Rectal smooth muscle tissue (tissue), 1 donor: ENCODE measurements around the gene MEGF11.

Experiments used
- H3K27ac ChIP-seq: one replicate; pipeline ENCODE4 v1.7.0; 2013; ENCODE audit warnings: low read depth, low read length, inconsistent platforms
- H3K27me3 ChIP-seq: one replicate; pipeline ENCODE4 v1.7.0; 2013; ENCODE audit warnings: low read length; ENCODE audit not compliant: control insufficient read depth, insufficient read depth
- H3K36me3 ChIP-seq: one replicate; pipeline ENCODE4 v1.7.0; 2013; ENCODE audit warnings: low read length; ENCODE audit not compliant: control insufficient read depth, insufficient read depth
- H3K4me1 ChIP-seq: one replicate; pipeline ENCODE4 v1.7.0; 2013; ENCODE audit warnings: low read length; ENCODE audit not compliant: control insufficient read depth, insufficient read depth
- H3K4me3 ChIP-seq: one replicate; pipeline ENCODE4 v1.7.0; 2013; ENCODE audit warnings: low read length
- H3K9ac ChIP-seq: one replicate; pipeline ENCODE4 v1.7.0; 2013; ENCODE audit warnings: low read length

Gene MEGF11

GRCh38 chr15:65952391-65953053 lies 301.0 kb downstream of the MEGF11 start:
- Histone ChIP-seq H3K9ac (no peak overlapping the region), H3K27me3 (no peaks in the 10 kb centered on the region), H3K4me1 (no peaks in the 10 kb centered on the region), H3K27ac (no peak overlapping the region), H3K36me3 (no peaks in the 10 kb centered on the region), H3K4me3 (no peak overlapping the region)

GRCh38 chr15:65951007-65951406 lies 302.5 kb downstream of the MEGF11 start:
- Histone ChIP-seq H3K9ac (no peak overlapping the region), H3K27me3 (no peaks in the 10 kb centered on the region), H3K27ac (no peak overlapping the region), H3K4me3 (no peak overlapping the region), H3K4me1 (no peaks in the 10 kb centered on the region), H3K36me3 (no peaks in the 10 kb centered on the region)

DNA sequence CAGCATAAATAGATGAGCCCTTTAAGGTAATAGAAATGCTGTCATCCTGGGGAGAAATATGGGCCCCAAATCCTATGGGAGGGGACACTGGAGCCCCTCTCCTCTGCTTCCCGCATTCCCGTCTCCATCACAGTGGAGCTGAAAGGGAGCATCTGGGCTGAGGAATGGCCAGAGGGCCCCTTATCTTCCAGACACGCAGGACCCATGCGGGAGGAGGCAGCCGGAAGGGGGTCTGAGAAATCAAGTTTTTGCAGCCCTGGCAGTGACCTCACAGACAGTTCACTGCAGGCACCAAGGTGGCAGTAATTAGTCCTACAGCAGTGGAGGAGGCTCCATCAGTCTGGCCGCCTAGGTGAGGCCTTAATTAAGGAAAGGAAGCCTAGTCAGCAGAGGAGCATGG lies 304.1 kb downstream of the MEGF11 start:
- no peak overlapping the region for H3K4me3 ChIP-seq
- H3K36me3 ChIP-seq, result no peaks in the 10 kb centered on the region
- no peak overlapping the region for H3K27ac ChIP-seq
- no peaks in the 10 kb centered on the region for H3K27me3 ChIP-seq
- H3K4me1 ChIP-seq, result no peaks in the 10 kb centered on the region
- no peak overlapping the region for H3K9ac ChIP-seq

DNA sequence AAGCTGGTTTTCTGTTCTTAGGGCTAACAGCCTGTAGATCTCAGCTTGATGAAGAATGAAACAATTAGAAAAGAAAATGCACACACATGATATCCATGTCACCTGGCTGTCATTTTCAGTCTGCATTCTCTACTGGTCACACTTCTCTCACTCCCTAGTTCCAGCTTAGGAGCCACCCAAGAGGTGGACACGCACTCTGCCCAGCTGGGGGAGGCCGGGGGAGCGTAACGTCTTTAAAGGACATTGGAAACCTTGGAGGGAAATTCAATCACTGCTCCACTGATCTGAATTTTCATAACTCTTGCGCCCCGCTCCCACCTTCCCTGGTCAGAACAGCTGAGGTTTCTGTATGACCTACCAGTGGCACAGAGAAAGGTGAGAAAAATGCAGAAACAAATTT lies 304.5 kb downstream of the MEGF11 start:
- no peak overlapping the region for H3K4me3 ChIP-seq
- no peaks in the 10 kb centered on the region for H3K27me3 ChIP-seq
- H3K9ac ChIP-seq, result no peak overlapping the region
- no peak overlapping the region for H3K27ac ChIP-seq
- H3K36me3 ChIP-seq, result no peaks in the 10 kb centered on the region
- no peaks in the 10 kb centered on the region for H3K4me1 ChIP-seq

- H3K27me3 ChIP-seq, result no peaks in the 10 kb centered on the region
- H3K4me3 ChIP-seq, result no peak overlapping the region
- H3K9ac ChIP-seq, result no peak overlapping the region
- no peaks in the 10 kb centered on the region for H3K4me1 ChIP-seq
- no peaks in the 10 kb centered on the region for H3K36me3 ChIP-seq
- H3K27ac ChIP-seq, result no peak overlapping the region
Observed at GRCh38 chr15:65948383-65948782, 305.2 kb downstream of the MEGF11 start.

DNA sequence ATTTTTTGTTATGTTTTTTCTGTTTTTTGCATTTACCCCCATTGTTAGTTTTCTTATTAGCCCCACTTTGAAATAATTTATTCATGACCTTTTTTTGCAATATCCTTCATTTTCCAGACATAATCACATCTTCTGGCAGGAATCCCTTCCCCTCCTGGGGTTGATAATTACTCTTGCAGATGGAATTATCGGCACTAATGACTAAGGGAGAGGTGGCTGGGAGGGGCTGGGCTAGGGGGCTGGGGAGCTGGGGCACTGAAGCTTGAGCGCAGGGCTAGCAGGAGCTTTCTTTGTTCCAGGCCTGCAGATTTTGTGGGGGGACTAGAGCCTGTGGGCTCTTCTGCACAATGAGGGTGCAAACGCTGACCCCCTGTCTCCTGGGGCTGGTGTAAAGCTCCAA lies 306.5 kb downstream of the MEGF11 start:
- no peaks in the 10 kb centered on the region for H3K36me3 ChIP-seq
- no peaks in the 10 kb centered on the region for H3K27me3 ChIP-seq
- no peak overlapping the region for H3K9ac ChIP-seq
- H3K4me1 ChIP-seq, result no peaks in the 10 kb centered on the region
- no peak overlapping the region for H3K27ac ChIP-seq
- no peak overlapping the region for H3K4me3 ChIP-seq

GRCh38 chr15:65945616-65946015 lies 307.9 kb downstream of the MEGF11 start:
- Histone ChIP-seq H3K27ac (no peak overlapping the region), H3K4me3 (no peak overlapping the region), H3K9ac (no peak overlapping the region), H3K36me3 (no peaks in the 10 kb centered on the region), H3K27me3 (no peaks in the 10 kb centered on the region), H3K4me1 (no peaks in the 10 kb centered on the region)

DNA sequence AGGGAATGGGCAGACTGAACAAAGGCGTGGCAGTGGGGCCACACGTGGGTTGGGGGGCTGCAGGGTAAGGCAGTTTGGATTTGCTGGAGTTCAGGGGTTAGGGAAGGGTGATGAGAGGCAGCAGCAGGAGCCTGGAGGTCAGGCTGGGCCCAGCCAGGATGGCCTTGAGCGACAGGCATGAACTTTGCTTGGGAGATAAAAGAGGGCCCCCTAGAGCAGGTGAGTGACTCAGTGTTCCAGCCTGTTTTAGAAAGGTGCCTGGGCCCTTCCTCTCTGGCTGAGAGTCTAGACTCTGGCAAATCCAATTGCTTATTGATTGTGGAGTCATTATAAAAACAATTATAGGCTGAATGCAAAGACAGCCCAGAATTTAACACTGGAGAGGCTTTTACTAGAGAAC lies 309.1 kb downstream of the MEGF11 start:
- no peaks in the 10 kb centered on the region for H3K27me3 ChIP-seq
- H3K4me1 ChIP-seq, result no peaks in the 10 kb centered on the region
- H3K9ac ChIP-seq, result no peak overlapping the region
- no peak overlapping the region for H3K27ac ChIP-seq
- no peaks in the 10 kb centered on the region for H3K36me3 ChIP-seq
- no peak overlapping the region for H3K4me3 ChIP-seq

GRCh38 chr15:65942436-65942835 lies 311.1 kb downstream of the MEGF11 start:
- Histone ChIP-seq H3K4me1 (no peaks in the 10 kb centered on the region), H3K9ac (no peak overlapping the region), H3K27me3 (no peaks in the 10 kb centered on the region), H3K27ac (no peak overlapping the region), H3K36me3 (no peaks in the 10 kb centered on the region), H3K4me3 (no peak overlapping the region)

DNA sequence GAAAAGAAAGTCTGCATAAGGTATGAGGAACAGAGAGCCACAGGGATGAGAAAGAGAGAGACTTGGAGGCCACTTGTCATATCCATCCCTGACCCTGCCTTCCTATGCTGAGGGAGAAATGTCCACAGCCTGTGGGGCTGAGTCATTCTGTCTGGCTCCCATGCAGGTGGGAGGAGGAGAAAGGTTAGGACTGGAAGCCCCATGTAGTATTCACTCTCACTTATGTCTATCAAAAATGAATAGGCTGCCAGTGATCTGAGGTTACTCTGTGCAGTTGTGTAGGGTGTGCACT lies 313.0 kb downstream of the MEGF11 start:
- no peaks in the 10 kb centered on the region for H3K36me3 ChIP-seq
- H3K4me1 ChIP-seq, result no peaks in the 10 kb centered on the region
- H3K27me3 ChIP-seq, result no peaks in the 10 kb centered on the region
- no peak overlapping the region for H3K27ac ChIP-seq
- no peak overlapping the region for H3K9ac ChIP-seq
- H3K4me3 ChIP-seq, result no peak overlapping the region

GRCh38 chr15:65939901-65940617 lies 313.5 kb downstream of the MEGF11 start:
- H3K4me1 ChIP-seq, result no peaks in the 10 kb centered on the region
- no peaks in the 10 kb centered on the region for H3K36me3 ChIP-seq
- H3K27me3 ChIP-seq, result no peaks in the 10 kb centered on the region
- H3K4me3 ChIP-seq, result no peak overlapping the region
- H3K9ac ChIP-seq, result no peak overlapping the region
- no peak overlapping the region for H3K27ac ChIP-seq

DNA sequence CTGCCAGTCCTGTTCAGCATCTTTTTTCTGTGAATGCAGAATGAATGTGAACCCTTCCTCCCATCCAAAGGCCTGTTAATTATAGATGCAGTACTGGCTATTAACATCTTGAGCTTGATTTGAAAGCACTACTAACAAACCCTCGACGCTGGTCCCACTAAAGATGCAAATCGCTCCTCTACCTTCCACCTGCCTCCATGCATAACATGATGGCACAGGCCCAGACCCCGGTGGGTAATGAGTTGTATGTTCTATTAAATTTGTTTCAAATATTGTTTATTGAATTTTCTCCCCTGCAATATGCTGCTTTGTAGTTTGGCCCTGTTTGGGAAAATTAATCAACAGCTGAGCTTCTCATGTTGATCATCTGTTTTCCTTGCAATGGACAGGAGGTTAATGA lies 314.9 kb downstream of the MEGF11 start:
- H3K4me1 ChIP-seq, result no peaks in the 10 kb centered on the region
- no peaks in the 10 kb centered on the region for H3K27me3 ChIP-seq
- no peak overlapping the region for H3K27ac ChIP-seq
- no peaks in the 10 kb centered on the region for H3K36me3 ChIP-seq
- H3K9ac ChIP-seq, result no peak overlapping the region
- no peak overlapping the region for H3K4me3 ChIP-seq

DNA sequence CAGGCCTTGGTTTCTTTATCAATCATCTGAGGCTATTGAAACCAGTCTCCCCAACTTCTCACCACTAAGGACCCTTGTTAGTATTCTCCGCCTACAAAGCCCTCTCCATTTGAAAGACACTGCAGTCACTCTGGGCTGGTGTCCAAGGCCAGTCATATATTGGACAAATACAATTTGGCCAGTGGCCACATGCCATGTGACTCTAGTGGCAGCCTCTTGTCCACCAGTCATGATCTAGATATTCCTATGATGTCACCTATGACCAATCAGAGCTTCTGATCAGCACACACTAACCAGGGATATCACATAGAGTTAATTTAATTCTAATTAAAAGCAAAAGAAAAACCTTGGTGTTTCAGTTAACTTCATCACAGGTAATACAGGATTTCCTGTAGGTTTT lies 316.1 kb downstream of the MEGF11 start:
- no peaks in the 10 kb centered on the region for H3K27me3 ChIP-seq
- no peaks in the 10 kb centered on the region for H3K36me3 ChIP-seq

More for the DNA sequence above, 316.1 kb downstream of the MEGF11 start:
- no peak overlapping the region for H3K9ac ChIP-seq
- no peak overlapping the region for H3K27ac ChIP-seq
- no peak overlapping the region for H3K4me3 ChIP-seq
- H3K4me1 ChIP-seq, result no peaks in the 10 kb centered on the region
